H9 (cell line): Measurements from ENCODE around the gene PCNX3. TPM values are rescaled to one million over a fixed set of nuclear protein-coding genes. Genes with fewer than 3 reads are reported as not detected.

Experiments used
- DNase-seq: peaks from one replicate; pipeline ENCODE4 v3.0.0-alpha.2; 2017
- H2AFZ ChIP-seq: one replicate; pipeline ENCODE4 v1.6.1; 2013; ENCODE audit warnings: mild to moderate bottlenecking, low read length, control low read depth, moderate library complexity
- H2AK5ac ChIP-seq: 2 replicates; pipeline ENCODE4 v1.6.1; 2013; ENCODE audit warnings: low read length, control low read depth, mixed read lengths; ENCODE audit not compliant: insufficient read length
- H2BK120ac ChIP-seq: one replicate; pipeline ENCODE4 v1.6.1; 2013; ENCODE audit warnings: low read depth, mild to moderate bottlenecking, low read length, control low read depth, inconsistent platforms; ENCODE audit not compliant: poor library complexity, severe bottlenecking
- H2BK12ac ChIP-seq: 2 replicates; pipeline ENCODE4 v1.6.1; 2013; ENCODE audit warnings: low read length, control low read depth, mixed read lengths, low read depth; ENCODE audit not compliant: insufficient read length
- H2BK15ac ChIP-seq: 2 replicates; pipeline ENCODE4 v1.6.1; 2013; ENCODE audit warnings: low read depth, low read length, control low read depth
- H2BK20ac ChIP-seq: one replicate; pipeline ENCODE4 v1.6.1; 2013; ENCODE audit warnings: low read depth, mild to moderate bottlenecking, low read length, control low read depth, inconsistent platforms; ENCODE audit not compliant: poor library complexity, severe bottlenecking
- H2BK5ac ChIP-seq: 2 replicates; pipeline ENCODE4 v1.6.1; 2013; ENCODE audit warnings: low read length, control low read depth, mixed read lengths; ENCODE audit not compliant: insufficient read length
- H3K14ac ChIP-seq: 2 replicates; pipeline ENCODE4 v1.6.1; 2013; ENCODE audit warnings: low read length, control low read depth; ENCODE audit not compliant: insufficient read depth
- H3K18ac ChIP-seq: 2 replicates; pipeline ENCODE4 v1.6.1; 2013; ENCODE audit warnings: low read depth, mild to moderate bottlenecking, mixed read lengths, low read length, control low read depth; ENCODE audit not compliant: insufficient read length
- H3K23ac ChIP-seq: 2 replicates; pipeline ENCODE4 v1.6.1; 2013; ENCODE audit warnings: low read length, control low read depth, mixed read lengths, low read depth; ENCODE audit not compliant: insufficient read length
- H3K23me2 ChIP-seq: 2 replicates; pipeline ENCODE4 v1.6.1; 2013; ENCODE audit warnings: low read depth, mild to moderate bottlenecking, mixed read lengths, low read length, control low read depth; ENCODE audit not compliant: insufficient read length, poor library complexity, severe bottlenecking
- H3K27ac ChIP-seq: 2 replicates; pipeline ENCODE4 v1.5.1; 2013; ENCODE audit warnings: low read length, control low read depth, mixed read lengths, low read depth; ENCODE audit not compliant: insufficient read length
- H3K27me3 ChIP-seq: 2 replicates; pipeline ENCODE4 v1.6.1; 2013; ENCODE audit warnings: low read length, control low read depth, inconsistent platforms; ENCODE audit not compliant: insufficient read depth
- H3K4ac ChIP-seq: 2 replicates; pipeline ENCODE4 v1.6.1; 2013; ENCODE audit warnings: low read depth, mild to moderate bottlenecking, control low read depth, inconsistent platforms, low read length, moderate library complexity
- H3K4me1 ChIP-seq: 2 replicates; pipeline ENCODE4 v1.6.1; 2013; ENCODE audit warnings: low read length, control low read depth, inconsistent platforms; ENCODE audit not compliant: insufficient read depth
- H3K4me2 ChIP-seq: 2 replicates; pipeline ENCODE4 v1.6.1; 2013; ENCODE audit warnings: low read length, control low read depth, mixed read lengths; ENCODE audit not compliant: insufficient read length, insufficient read depth
- H3K56ac ChIP-seq: 2 replicates; pipeline ENCODE4 v1.6.1; 2013; ENCODE audit warnings: low read depth, mild to moderate bottlenecking, mixed read lengths, low read length, control low read depth; ENCODE audit not compliant: insufficient read length
- H3K79me1 ChIP-seq: 2 replicates; pipeline ENCODE4 v1.6.1; 2013; ENCODE audit warnings: low read depth, mild to moderate bottlenecking, moderate library complexity, low read length, control low read depth, inconsistent platforms; ENCODE audit not compliant: insufficient read depth, poor library complexity, severe bottlenecking
- H3K79me2 ChIP-seq: 2 replicates; pipeline ENCODE4 v1.6.1; 2013; ENCODE audit warnings: low read length, control low read depth, inconsistent platforms; ENCODE audit not compliant: insufficient read depth
- H3K9ac ChIP-seq: 2 replicates; pipeline ENCODE4 v1.6.1; 2013; ENCODE audit warnings: low read length, control low read depth, mixed read lengths; ENCODE audit not compliant: insufficient read length; ENCODE audit errors: extremely low read depth
- H3K9me3 ChIP-seq: one replicate; pipeline ENCODE4 v1.6.1; 2013; ENCODE audit warnings: low read depth, low read length, inconsistent platforms; ENCODE audit not compliant: control insufficient read depth
- H3T11ph ChIP-seq: one replicate; pipeline ENCODE4 v1.6.1; 2013; ENCODE audit warnings: mild to moderate bottlenecking, low read length, control low read depth, inconsistent platforms
- H4K20me1 ChIP-seq: one replicate; pipeline ENCODE4 v1.6.1; 2013; ENCODE audit not compliant: control insufficient read depth, insufficient read length, insufficient read depth
- H4K5ac ChIP-seq: 2 replicates; pipeline ENCODE4 v1.6.1; 2013; ENCODE audit warnings: low read depth, mild to moderate bottlenecking, mixed read lengths, low read length, control low read depth; ENCODE audit not compliant: insufficient read length
- H4K8ac ChIP-seq: replicated peaks from 2 replicates; pipeline ENCODE4 v1.6.1; 2013; ENCODE audit warnings: low read length, control low read depth, mixed read lengths, low read depth; ENCODE audit not compliant: insufficient read length
- H4K91ac ChIP-seq: 2 replicates; pipeline ENCODE4 v1.6.1; 2013; ENCODE audit warnings: low read depth, mild to moderate bottlenecking, moderate library complexity, mixed read lengths, low read length, control low read depth; ENCODE audit not compliant: insufficient read length
- H3K27ac Mint-ChIP-seq, 3 experiments: 2 replicates in 2 of 3; 3 replicates in 1 of 3; pipeline ENCODE4 v1.8.0; 2020 to 2021; ENCODE audit warnings: mixed read lengths in 3 of 3, mild to moderate bottlenecking in 1 of 3, moderate library complexity in 1 of 3
- H3K27me3 Mint-ChIP-seq: 2 replicates; pipeline ENCODE4 v1.8.0; 2021; ENCODE audit warnings: low read depth, mild to moderate bottlenecking, moderate library complexity, mixed read lengths
- H3K36me3 Mint-ChIP-seq, 3 experiments: 2 replicates in 2 of 3; 3 replicates in 1 of 3; pipeline ENCODE4 v1.8.0; 2020 to 2021; ENCODE audit warnings: low read depth in 3 of 3, mixed read lengths in 3 of 3; ENCODE audit not compliant: insufficient read depth in 1 of 3
- H3K4me1 Mint-ChIP-seq, 2 experiments: 2 replicates each; pipeline ENCODE4 v1.8.0; 2020; ENCODE audit warnings: mixed read lengths in 2 of 2
- H3K4me3 Mint-ChIP-seq, 2 experiments: 2 replicates in 1 of 2; 3 replicates in 1 of 2; pipeline ENCODE4 v1.8.0; 2020 to 2021; ENCODE audit warnings: mild to moderate bottlenecking in 2 of 2, mixed read lengths in 2 of 2, moderate library complexity in 1 of 2
- H3K9me3 Mint-ChIP-seq, 2 experiments: 2 replicates in 1 of 2; 3 replicates in 1 of 2; pipeline ENCODE4 v1.8.0; 2020; ENCODE audit warnings: mild to moderate bottlenecking in 2 of 2, mixed read lengths in 2 of 2, moderate library complexity in 1 of 2
- WGBS: extraction: QIAGEN DNeasy Blood & Tissue Kit; methylation state at CpG from one replicate; pipeline ENCODE4 v1.1.7; 2013; ENCODE audit warnings: missing lambda C conversion rate, low lambda C conversion rate, mixed read lengths; ENCODE audit not compliant: insufficient read length; ENCODE audit errors: extremely low coverage; 5-methylcytosine and 5-hydroxymethylcytosine counted together
- total RNA-seq: library from RNA; stranded (reverse); gene quantifications from 2 replicates; pipeline ENCODE4 v1.2.1, GENCODE V29; 2021
- TF ChIP-seq, protein P1 (sequence below): fragments of 200-600 bp; sonication (generic); conservative IDR thresholded peaks from 3 replicates; pipeline ENCODE4 v1.8.0; 2021; ENCODE audit warnings: antibody characterized with exemption, mild to moderate bottlenecking

The PCNX3 gene
- total RNA-seq, 1 experiment from 2014 or later = 50.5 TPM

DNA sequence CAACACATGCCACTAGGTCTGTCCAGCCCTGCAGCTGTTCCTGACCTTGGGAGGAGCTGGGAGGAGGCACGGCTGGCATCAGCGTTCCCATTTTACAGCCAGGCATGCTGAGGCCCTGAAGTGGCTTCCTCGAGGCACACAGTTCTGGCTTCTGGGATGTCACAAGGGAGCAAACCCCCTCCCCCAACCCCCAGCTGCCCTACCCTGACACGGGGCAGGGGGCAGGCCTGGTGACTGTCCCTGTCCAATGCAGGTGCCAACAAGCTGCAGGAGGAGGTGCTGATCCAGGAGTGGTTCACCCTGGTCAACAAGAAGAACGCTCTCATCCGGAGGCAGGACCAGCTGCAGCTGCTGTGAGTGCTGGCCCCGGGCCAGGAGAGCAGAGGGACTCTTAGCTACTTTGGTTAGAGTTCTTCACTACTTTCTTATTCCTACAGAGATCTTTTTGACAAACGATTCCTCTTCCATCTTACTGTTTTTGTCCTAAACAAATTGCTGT lies 25.3 kb upstream of the PCNX3 start:
- Histone ChIP-seq H2AFZ (no peak overlapping the region), H2BK120ac (no peak overlapping the region), H2BK12ac (no peak overlapping the region), H2AK5ac (no peak overlapping the region), H3K4me1 (no peaks in the 10 kb centered on the region; the same call in 1 of the 2 replicates), H3K23ac (no peak overlapping the region), H3K79me1 (no peaks in the 10 kb centered on the region), H4K5ac (no peak overlapping the region), H4K20me1 (no peaks in the 10 kb centered on the region), H3K23me2 (no peaks in the 10 kb centered on the region), H3K79me2 (no peaks in the 10 kb centered on the region), H2BK5ac (no peak overlapping the region), H2BK15ac (no peak overlapping the region), H3T11ph (no peak overlapping the region), H3K9me3 (no peaks in the 10 kb centered on the region), H3K18ac (no peak overlapping the region), H3K56ac (no peak overlapping the region), H3K14ac (no peak overlapping the region), H3K4ac (no peak overlapping the region), H3K9ac (no peak overlapping the region), H3K27me3 (no peaks in the 10 kb centered on the region; the same call in 1 of the 2 replicates), H4K8ac (no peak overlapping the region), H3K4me2 (no peak overlapping the region), H3K27ac (no peak overlapping the region), H4K91ac (no peak overlapping the region), H2BK20ac (no peak overlapping the region)
- H3K27me3 Mint-ChIP-seq = peaks cover 37% of the 10 kb centered on the region
- H3K36me3 Mint-ChIP-seq = peaks cover 0 to 4% (median 3%) of the 10 kb centered on the region in 3 experiments; a peak in 3 of 7 replicates
- peak overlapping the region in 1 of 2 experiments; percentile 21; a peak in 2 of 5 replicates for H3K4me3 Mint-ChIP-seq
- DNase-seq = no peak
- TF ChIP-seq, protein P1, sequence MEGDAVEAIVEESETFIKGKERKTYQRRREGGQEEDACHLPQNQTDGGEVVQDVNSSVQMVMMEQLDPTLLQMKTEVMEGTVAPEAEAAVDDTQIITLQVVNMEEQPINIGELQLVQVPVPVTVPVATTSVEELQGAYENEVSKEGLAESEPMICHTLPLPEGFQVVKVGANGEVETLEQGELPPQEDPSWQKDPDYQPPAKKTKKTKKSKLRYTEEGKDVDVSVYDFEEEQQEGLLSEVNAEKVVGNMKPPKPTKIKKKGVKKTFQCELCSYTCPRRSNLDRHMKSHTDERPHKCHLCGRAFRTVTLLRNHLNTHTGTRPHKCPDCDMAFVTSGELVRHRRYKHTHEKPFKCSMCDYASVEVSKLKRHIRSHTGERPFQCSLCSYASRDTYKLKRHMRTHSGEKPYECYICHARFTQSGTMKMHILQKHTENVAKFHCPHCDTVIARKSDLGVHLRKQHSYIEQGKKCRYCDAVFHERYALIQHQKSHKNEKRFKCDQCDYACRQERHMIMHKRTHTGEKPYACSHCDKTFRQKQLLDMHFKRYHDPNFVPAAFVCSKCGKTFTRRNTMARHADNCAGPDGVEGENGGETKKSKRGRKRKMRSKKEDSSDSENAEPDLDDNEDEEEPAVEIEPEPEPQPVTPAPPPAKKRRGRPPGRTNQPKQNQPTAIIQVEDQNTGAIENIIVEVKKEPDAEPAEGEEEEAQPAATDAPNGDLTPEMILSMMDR = no peak
- no peaks in the 10 kb centered on the region for H3K9me3 Mint-ChIP-seq
- no peak overlapping the region for H3K27ac Mint-ChIP-seq
- WGBS = no CpG with 5 or more reads among the region's 8 CpGs
- H3K4me1 Mint-ChIP-seq = peaks cover 8 to 40% of the 10 kb centered on the region in 2 experiments
